CD14-positive monocyte (primary cell): ENCODE results near the gene RAB11FIP4. TPM values are rescaled to one million over a fixed set of nuclear protein-coding genes. Genes with fewer than 3 reads are reported as not detected.

Experiments
- DNase-seq, 3 donors: peaks; one replicate each; pipeline ENCODE4 v3.0.0-alpha.2; 2011 to 2022
- H2AFZ ChIP-seq: 2 replicates; pipeline ENCODE4 v1.6.0; 2012; ENCODE audit warnings: mild to moderate bottlenecking, low read depth, low read length, inconsistent platforms; ENCODE audit not compliant: insufficient read depth, poor library complexity, severe bottlenecking
- H3K27ac ChIP-seq, 2 donors: 1 replicate in 1 of 2; 2 replicates in 1 of 2; pipeline ENCODE4 v1.5.1; 2012 to 2013; ENCODE audit warnings: low read length in 2 of 2, control low read depth in 1 of 2, inconsistent platforms in 1 of 2, low read depth in 1 of 2, mild to moderate bottlenecking in 1 of 2
- H3K27me3 ChIP-seq, 2 donors: one replicate each; pipeline versions ENCODE4 v1.6.0 to v1.6.1; 2011 to 2013; ENCODE audit warnings: low read length in 2 of 2; ENCODE audit not compliant: control insufficient read depth in 2 of 2, insufficient read depth in 2 of 2
- H3K36me3 ChIP-seq, 2 donors: replicated peaks in 1 of 2; 1 replicate in 1 of 2; 2 replicates in 1 of 2; pipeline versions ENCODE4 v1.5.1 to v1.6.1; 2012 to 2013; ENCODE audit warnings: low read length in 2 of 2, control low read depth in 1 of 2, inconsistent platforms in 1 of 2, mild to moderate bottlenecking in 1 of 2; ENCODE audit not compliant: insufficient read depth in 2 of 2, control insufficient read depth in 1 of 2
- H3K4me1 ChIP-seq, 2 donors: 1 replicate in 1 of 2; 2 replicates in 1 of 2; pipeline versions ENCODE4 v1.5.1 to v1.6.1; 2012 to 2013; ENCODE audit warnings: low read length in 2 of 2, control low read depth in 1 of 2, inconsistent platforms in 1 of 2, mild to moderate bottlenecking in 1 of 2, moderate library complexity in 1 of 2; ENCODE audit not compliant: insufficient read depth in 2 of 2, control insufficient read depth in 1 of 2
- H3K4me2 ChIP-seq: replicated peaks from 2 replicates; pipeline ENCODE3; 2012; ENCODE audit warnings: low read length, moderate library complexity, mild to moderate bottlenecking; ENCODE audit not compliant: poor library complexity, severe bottlenecking; ENCODE audit errors: extremely low read depth
- H3K4me3 ChIP-seq, 3 experiments: fragments of 200-600 bp in 1 of 3; sonication (generic) in 1 of 3; replicated peaks in 1 of 3; 1 replicate in 2 of 3; 2 replicates in 1 of 3; pipeline ENCODE4 v1.5.1; 2011 to 2013; ENCODE audit warnings: low read length in 3 of 3, mild to moderate bottlenecking in 3 of 3, control low read depth in 2 of 3, low read depth in 2 of 3, inconsistent platforms in 1 of 3, moderate library complexity in 1 of 3
- H3K79me2 ChIP-seq: 2 replicates; pipeline ENCODE4 v1.6.0; 2012; ENCODE audit warnings: mild to moderate bottlenecking, control low read depth, inconsistent platforms, low read length, moderate library complexity; ENCODE audit not compliant: insufficient read depth
- H3K9ac ChIP-seq: 2 replicates; pipeline ENCODE4 v1.6.0; 2017; ENCODE audit warnings: low read length, mild to moderate bottlenecking; ENCODE audit not compliant: insufficient read depth, poor library complexity, severe bottlenecking
- H3K9me3 ChIP-seq, 2 donors: replicated peaks in 1 of 2; 1 replicate in 1 of 2; 2 replicates in 1 of 2; pipeline versions ENCODE4 v1.5.1 to v1.6.1; 2012 to 2013; ENCODE audit warnings: low read length in 2 of 2, control low read depth in 1 of 2; ENCODE audit not compliant: control insufficient read depth in 1 of 2, insufficient read depth in 1 of 2
- H4K20me1 ChIP-seq: 2 replicates; pipeline ENCODE4 v1.6.0; 2012; ENCODE audit warnings: mild to moderate bottlenecking, low read length, control low read depth, moderate library complexity; ENCODE audit not compliant: insufficient read depth
- H3K27ac Mint-ChIP-seq, 7 donors: one replicate each; pipeline ENCODE4 v1.8.0; 2020; ENCODE audit warnings: mild to moderate bottlenecking in 7 of 7, mixed read lengths in 7 of 7, moderate library complexity in 6 of 7, inconsistent platforms in 2 of 7
- H3K27me3 Mint-ChIP-seq, 3 donors: one replicate each; pipeline ENCODE4 v1.8.0; 2021 to 2022; ENCODE audit warnings: low read depth in 3 of 3, mild to moderate bottlenecking in 3 of 3, mixed read lengths in 3 of 3, moderate library complexity in 3 of 3, inconsistent platforms in 1 of 3
- H3K36me3 Mint-ChIP-seq, 2 donors: one replicate each; pipeline ENCODE4 v1.8.0; 2020; ENCODE audit warnings: mixed read lengths in 2 of 2, inconsistent platforms in 1 of 2, mild to moderate bottlenecking in 1 of 2
- H3K4me1 Mint-ChIP-seq: one replicate; pipeline ENCODE4 v1.8.0; 2020; ENCODE audit warnings: mild to moderate bottlenecking, mixed read lengths
- H3K4me3 Mint-ChIP-seq, 2 donors: one replicate each; pipeline ENCODE4 v1.8.0; 2020; ENCODE audit warnings: mild to moderate bottlenecking in 2 of 2, mixed read lengths in 2 of 2, moderate library complexity in 1 of 2
- H3K9me3 Mint-ChIP-seq, 7 donors: one replicate each; pipeline ENCODE4 v1.8.0; 2020 to 2022; ENCODE audit warnings: mixed read lengths in 7 of 7, mild to moderate bottlenecking in 6 of 7, moderate library complexity in 6 of 7, inconsistent platforms in 2 of 7
- WGBS: methylation state at CpG from one replicate; pipeline ENCODE4 v1.1.5; 2013; ENCODE audit warnings: missing lambda C conversion rate; ENCODE audit not compliant: insufficient coverage; 5-methylcytosine and 5-hydroxymethylcytosine counted together
- intact Hi-C, 2 donors: fragments of 100-400 bp; cut with micrococcal nuclease; formaldehyde crosslinking; loops; one replicate each; pipeline versions ENCODE4 v1.15.0 to v1.15.1; 2023
- polyA plus RNA-seq, 3 donors: library from polyadenylated mRNA; depleted of rRNA in 1 of 3; unstranded in 2 of 3; stranded (reverse) in 1 of 3; fragments of 300-500 nt in 2 of 3; fragments of >200 nt in 1 of 3; fragmentation: Illumina TruSeq in 2 of 3; gene quantifications; 1 replicate in 2 of 3; 2 replicates in 1 of 3; pipeline ENCODE4 v1.2.3, GENCODE V29; 2012 to 2021
- TF ChIP-seq, protein P1 (sequence below): fragments of 200-600 bp; IDR thresholded peaks from one replicate; pipeline ENCODE4 v1.8.0; 2022; ENCODE audit warnings: antibody characterized with exemption, mild to moderate bottlenecking

RAB11FIP4 gene
- polyA plus RNA-seq, 3 donors: 10.4 to 21.9 (median 16.2) TPM

DNA sequence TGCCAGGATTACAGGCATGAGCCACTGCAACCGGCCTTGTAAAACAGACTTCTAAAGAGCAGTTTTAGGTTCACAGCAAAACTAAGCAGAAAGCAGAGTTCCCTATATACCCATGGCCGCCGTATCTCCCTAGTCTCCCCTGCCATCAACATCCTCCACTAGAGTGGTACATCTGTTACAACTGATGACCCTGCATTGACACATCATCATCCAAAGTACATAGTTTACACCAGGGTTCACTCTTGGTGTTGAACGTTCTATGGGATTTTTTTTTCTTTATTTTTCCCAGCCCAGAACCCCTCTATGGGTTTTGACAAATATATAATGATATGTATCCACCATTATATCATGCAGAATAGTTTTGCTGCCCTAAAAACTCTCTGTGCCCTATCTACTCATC, 155.2 kb downstream of the RAB11FIP4 start:
- intact Hi-C loops: no loop called here

DNA sequence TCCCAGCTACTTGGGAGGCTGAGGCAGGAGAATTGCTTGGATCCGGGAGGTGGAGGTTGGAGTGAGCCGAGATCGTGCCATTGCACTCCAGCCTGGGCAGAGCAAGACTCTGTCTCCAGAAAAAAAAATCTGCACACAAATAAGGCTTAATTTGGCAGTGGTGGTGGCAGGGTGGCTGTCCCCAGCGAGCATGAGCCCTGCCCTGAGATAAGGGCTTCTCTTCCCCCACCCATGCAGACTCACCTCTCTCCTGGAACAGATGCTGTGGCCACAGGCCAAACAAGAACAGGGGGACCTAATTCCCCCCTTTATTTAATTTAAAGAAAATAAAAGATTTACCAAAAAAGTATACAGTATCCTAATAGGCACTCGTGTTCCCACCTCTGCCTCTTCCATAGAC, 157.2 kb downstream of the RAB11FIP4 start:
- TF ChIP-seq, protein P1, sequence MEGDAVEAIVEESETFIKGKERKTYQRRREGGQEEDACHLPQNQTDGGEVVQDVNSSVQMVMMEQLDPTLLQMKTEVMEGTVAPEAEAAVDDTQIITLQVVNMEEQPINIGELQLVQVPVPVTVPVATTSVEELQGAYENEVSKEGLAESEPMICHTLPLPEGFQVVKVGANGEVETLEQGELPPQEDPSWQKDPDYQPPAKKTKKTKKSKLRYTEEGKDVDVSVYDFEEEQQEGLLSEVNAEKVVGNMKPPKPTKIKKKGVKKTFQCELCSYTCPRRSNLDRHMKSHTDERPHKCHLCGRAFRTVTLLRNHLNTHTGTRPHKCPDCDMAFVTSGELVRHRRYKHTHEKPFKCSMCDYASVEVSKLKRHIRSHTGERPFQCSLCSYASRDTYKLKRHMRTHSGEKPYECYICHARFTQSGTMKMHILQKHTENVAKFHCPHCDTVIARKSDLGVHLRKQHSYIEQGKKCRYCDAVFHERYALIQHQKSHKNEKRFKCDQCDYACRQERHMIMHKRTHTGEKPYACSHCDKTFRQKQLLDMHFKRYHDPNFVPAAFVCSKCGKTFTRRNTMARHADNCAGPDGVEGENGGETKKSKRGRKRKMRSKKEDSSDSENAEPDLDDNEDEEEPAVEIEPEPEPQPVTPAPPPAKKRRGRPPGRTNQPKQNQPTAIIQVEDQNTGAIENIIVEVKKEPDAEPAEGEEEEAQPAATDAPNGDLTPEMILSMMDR: no peak
- Histone ChIP-seq H3K36me3 (no peaks in the 10 kb centered on the region), H3K4me1 (peaks cover 17 to 19% of the 10 kb centered on the region in 2 donors), H3K4me2 (peak overlapping the region; percentile 93), H2AFZ (peak overlapping the region; percentile 98), H3K9me3 (no peaks in the 10 kb centered on the region), H3K79me2 (peaks cover 4% of the 10 kb centered on the region), H3K27me3 (no peaks in the 10 kb centered on the region), H3K9ac (peak overlapping the region; percentile 86), H3K27ac (peak overlapping the region; percentile 65 to 90), H3K4me3 (peak overlapping the region; percentile 64 to 93 (median 90)), H4K20me1 (no peaks in the 10 kb centered on the region)
- Mint-ChIP-seq H3K36me3 (no peaks in the 10 kb centered on the region), H3K4me3 (peak overlapping the region; percentile 87 to 91), H3K4me1 (peaks cover 29% of the 10 kb centered on the region), H3K27me3 (peaks cover 2 to 5% (median 4%) of the 10 kb centered on the region in 3 donors), H3K9me3 (peaks cover 0 to 1% (median 0%) of the 10 kb centered on the region in 7 donors), H3K27ac (peak overlapping the region in 6 of 7 donors; percentile 60 to 93 (median 88))
- no peak for DNase-seq
- intact Hi-C loops: no loop called here
- 64% methylated on average over 3 of the region's 5 CpGs for WGBS

More for the DNA sequence above, 155.2 kb downstream of the RAB11FIP4 start:
- no peak overlapping the region for H3K9ac ChIP-seq
- H3K27ac ChIP-seq: no peak overlapping the region
- H3K27ac Mint-ChIP-seq: no peak overlapping the region
- H3K27me3 ChIP-seq: no peaks in the 10 kb centered on the region
- H3K4me3 Mint-ChIP-seq: no peak overlapping the region
- H3K4me2 ChIP-seq: no peak overlapping the region
- peaks cover 17 to 19% of the 10 kb centered on the region in 2 donors for H3K4me1 ChIP-seq
- peaks cover 4% of the 10 kb centered on the region for H3K79me2 ChIP-seq
- H3K36me3 ChIP-seq: no peaks in the 10 kb centered on the region
- H4K20me1 ChIP-seq: no peaks in the 10 kb centered on the region
- H2AFZ ChIP-seq: no peak overlapping the region
- TF ChIP-seq, protein P1: no peak
- no peak for DNase-seq
- no peaks in the 10 kb centered on the region for H3K9me3 ChIP-seq
- peaks cover 25% of the 10 kb centered on the region for H3K4me1 Mint-ChIP-seq
- H3K4me3 ChIP-seq: no peak overlapping the region
- H3K9me3 Mint-ChIP-seq: peaks cover 0 to 1% (median 0%) of the 10 kb centered on the region in 7 donors
- 92% methylated on average over 3 of the region's 4 CpGs for WGBS
- H3K27me3 Mint-ChIP-seq: peaks cover 0 to 5% (median 4%) of the 10 kb centered on the region in 3 donors
- H3K36me3 Mint-ChIP-seq: no peaks in the 10 kb centered on the region
